PC-3 (cell line): ENCODE results near the gene EFTUD2. TPM values are rescaled to one million over a fixed set of nuclear protein-coding genes. Genes with fewer than 3 reads are reported as not detected.

Source experiments
- ATAC-seq: fragments of 200-7000 bp; cut with Tn5 transposase; 2 replicates; pipeline ENCODE4 v1.9.1; 2020; ENCODE audit warnings: mild to moderate bottlenecking, moderate library complexity
- BruUV-seq: library from RNA; stranded (reverse); fragments of 400-500 nt; replicated peaks from 2 replicates; lab custom pipeline; 2021; lab: Mats Ljungman, UMichigan
- CTCF ChIA-PET: fragments of 300-600 bp; sonication (Branson Sonifier 250); formaldehyde crosslinking; loops from one replicate; lab custom pipeline; 2022; ENCODE audit warnings: antibody characterized with exemption; lab: Charles Lee
- POLR2A ChIA-PET: fragments of 300-600 bp; sonication (Branson Sonifier 250); formaldehyde crosslinking; loops from one replicate; lab custom pipeline; 2022; ENCODE audit warnings: antibody characterized with exemption; ENCODE audit not compliant: unreplicated experiment; lab: Charles Lee
- DNase-seq: peaks from one replicate; pipeline ENCODE4 v3.0.0-alpha.2; 2015
- H2AFZ ChIP-seq: fragments of 300-600 bp; sonication (generic); 2 replicates; pipeline ENCODE4 v1.6.0; 2016; ENCODE audit warnings: antibody characterized with exemption, low read length
- H3F3A ChIP-seq: fragments of 300-600 bp; sonication (generic); one replicate; pipeline ENCODE4 v1.6.0; 2017; ENCODE audit warnings: antibody characterized with exemption, low read length, control low read depth, mild to moderate bottlenecking; ENCODE audit not compliant: unreplicated experiment
- H3K27ac ChIP-seq: fragments of 300-600 bp; sonication (generic); 2 replicates; pipeline ENCODE4 v1.5.1; 2016; ENCODE audit warnings: mild to moderate bottlenecking, low read length
- H3K27me3 ChIP-seq: fragments of 300-600 bp; sonication (generic); 2 replicates; pipeline ENCODE4 v1.6.1; 2016; ENCODE audit warnings: low read length, mixed read lengths
- H3K36me3 ChIP-seq: fragments of 300-600 bp; sonication (generic); 2 replicates; pipeline ENCODE4 v1.6.1; 2016; ENCODE audit warnings: low read depth, mixed run types, low read length, mixed read lengths
- H3K4me1 ChIP-seq: fragments of 300-600 bp; sonication (generic); 2 replicates; pipeline ENCODE4 v1.5.1; 2016; ENCODE audit warnings: low read length; ENCODE audit not compliant: insufficient read depth
- H3K4me2 ChIP-seq: fragments of 300-600 bp; sonication (generic); 2 replicates; pipeline ENCODE4 v1.6.0; 2016; ENCODE audit warnings: low read length
- H3K4me3 ChIP-seq: fragments of 300-600 bp; sonication (generic); 2 replicates; pipeline ENCODE4 v1.5.1; 2016; ENCODE audit warnings: mild to moderate bottlenecking, low read length, mixed read lengths
- H3K79me2 ChIP-seq: fragments of 300-600 bp; sonication (generic); 2 replicates; pipeline ENCODE4 v1.6.1; 2017; ENCODE audit warnings: low read length, mixed read lengths
- H3K9ac ChIP-seq: fragments of 300-600 bp; sonication (generic); 2 replicates; pipeline ENCODE4 v1.6.0; 2016; ENCODE audit warnings: mild to moderate bottlenecking, low read length
- H3K9me2 ChIP-seq: fragments of 300-600 bp; sonication (generic); replicated peaks from 2 replicates; pipeline ENCODE4 v1.6.1; 2016; ENCODE audit warnings: mixed run types, low read length, mixed read lengths
- H3K9me3 ChIP-seq: fragments of 300-600 bp; sonication (generic); 2 replicates; pipeline ENCODE4 v1.6.1; 2016; ENCODE audit warnings: low read length, mixed read lengths
- H4K20me1 ChIP-seq: fragments of 300-600 bp; sonication (generic); 2 replicates; pipeline ENCODE4 v1.6.1; 2016; ENCODE audit warnings: low read length, mixed read lengths
- EZH2 ChIP-seq: fragments of 300-600 bp; sonication (generic); IDR thresholded peaks from one replicate; pipeline ENCODE4 v1.6.1; 2017; ENCODE audit warnings: antibody characterized with exemption, mild to moderate bottlenecking, low read length; ENCODE audit not compliant: unreplicated experiment
- EZH2phosphoT487 ChIP-seq: fragments of 300-600 bp; sonication (generic); IDR thresholded peaks from 2 replicates; pipeline ENCODE4 v1.6.1; 2018; ENCODE audit warnings: mild to moderate bottlenecking, antibody characterized with exemption, low read length, borderline replicate concordance
- intact Hi-C: fragments of 100-400 bp; cut with micrococcal nuclease; formaldehyde crosslinking; loops from 2 replicates; pipeline ENCODE4 v1.9.0; 2023
- total RNA-seq: library from RNA; depleted of rRNA; stranded (reverse); fragments of >200 nt; gene quantifications from 2 replicates; pipeline ENCODE4 v1.2.3, GENCODE V29; 2014
- TF ChIP-seq, protein P1 (sequence below): fragments of 300-600 bp; sonication (generic); conservative IDR thresholded peaks from 2 replicates; pipeline ENCODE4 v1.5.1; 2017; ENCODE audit warnings: antibody characterized with exemption, low read depth, mild to moderate bottlenecking, low read length

Gene EFTUD2
- total RNA-seq, 1 experiment from 2014 or later: 227 TPM

DNA sequence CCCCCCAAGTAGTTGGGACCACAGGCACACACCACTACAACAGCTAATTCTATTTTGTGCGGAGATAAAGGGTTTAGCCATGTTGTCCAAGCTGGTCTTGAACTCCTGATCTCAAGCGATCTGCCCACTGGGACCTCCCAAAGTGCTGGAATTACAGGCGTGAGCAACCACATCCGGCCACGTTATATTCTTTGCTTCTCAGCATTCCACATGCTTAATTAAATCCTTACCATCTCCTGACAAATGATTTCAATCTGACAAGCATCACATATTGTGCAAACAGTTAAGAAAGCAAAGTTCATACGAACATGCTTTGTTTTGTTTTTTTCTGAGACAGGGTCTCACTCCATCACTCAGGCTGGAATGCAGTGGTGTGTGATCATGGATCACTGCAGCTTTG, 33.3 kb downstream of the EFTUD2 start:
- no TSS peak for BruUV-seq
- no peaks in the 10 kb centered on the region for H3K4me1 ChIP-seq
- ATAC-seq (no peak), DNase-seq (no peak)
- POLR2A ChIA-PET: no interaction called here
- H3K27me3 ChIP-seq: no peaks in the 10 kb centered on the region
- H3K9me3 ChIP-seq: no peaks in the 10 kb centered on the region
- H3K9ac ChIP-seq: no peak overlapping the region
- intact Hi-C loops: loop anchor here (1.0 to 5.0 kb wide), 3 partner anchors 39 to 91 kb away; no protein-coding TSS in a partner anchor
- H3K4me3 ChIP-seq: no peak overlapping the region
- no peaks in the 10 kb centered on the region for H3F3A ChIP-seq
- TF ChIP-seq, protein P1, sequence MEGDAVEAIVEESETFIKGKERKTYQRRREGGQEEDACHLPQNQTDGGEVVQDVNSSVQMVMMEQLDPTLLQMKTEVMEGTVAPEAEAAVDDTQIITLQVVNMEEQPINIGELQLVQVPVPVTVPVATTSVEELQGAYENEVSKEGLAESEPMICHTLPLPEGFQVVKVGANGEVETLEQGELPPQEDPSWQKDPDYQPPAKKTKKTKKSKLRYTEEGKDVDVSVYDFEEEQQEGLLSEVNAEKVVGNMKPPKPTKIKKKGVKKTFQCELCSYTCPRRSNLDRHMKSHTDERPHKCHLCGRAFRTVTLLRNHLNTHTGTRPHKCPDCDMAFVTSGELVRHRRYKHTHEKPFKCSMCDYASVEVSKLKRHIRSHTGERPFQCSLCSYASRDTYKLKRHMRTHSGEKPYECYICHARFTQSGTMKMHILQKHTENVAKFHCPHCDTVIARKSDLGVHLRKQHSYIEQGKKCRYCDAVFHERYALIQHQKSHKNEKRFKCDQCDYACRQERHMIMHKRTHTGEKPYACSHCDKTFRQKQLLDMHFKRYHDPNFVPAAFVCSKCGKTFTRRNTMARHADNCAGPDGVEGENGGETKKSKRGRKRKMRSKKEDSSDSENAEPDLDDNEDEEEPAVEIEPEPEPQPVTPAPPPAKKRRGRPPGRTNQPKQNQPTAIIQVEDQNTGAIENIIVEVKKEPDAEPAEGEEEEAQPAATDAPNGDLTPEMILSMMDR: no peak
- no peak for TF ChIP-seq EZH2
- TF ChIP-seq EZH2phosphoT487: no peak
- no peaks in the 10 kb centered on the region for H4K20me1 ChIP-seq
- no peaks in the 10 kb centered on the region for H3K9me2 ChIP-seq
- CTCF ChIA-PET: interaction anchor here (1.4 to 1.7 kb wide), 2 partner anchors 86 to 90 kb away, joined by 4 read pairs; no protein-coding TSS in a partner anchor
- no peak overlapping the region for H2AFZ ChIP-seq
- H3K36me3 ChIP-seq: peaks cover 77% of the 10 kb centered on the region
- H3K27ac ChIP-seq: no peak overlapping the region
- H3K4me2 ChIP-seq: no peak overlapping the region
- H3K79me2 ChIP-seq: no peaks in the 10 kb centered on the region

DNA sequence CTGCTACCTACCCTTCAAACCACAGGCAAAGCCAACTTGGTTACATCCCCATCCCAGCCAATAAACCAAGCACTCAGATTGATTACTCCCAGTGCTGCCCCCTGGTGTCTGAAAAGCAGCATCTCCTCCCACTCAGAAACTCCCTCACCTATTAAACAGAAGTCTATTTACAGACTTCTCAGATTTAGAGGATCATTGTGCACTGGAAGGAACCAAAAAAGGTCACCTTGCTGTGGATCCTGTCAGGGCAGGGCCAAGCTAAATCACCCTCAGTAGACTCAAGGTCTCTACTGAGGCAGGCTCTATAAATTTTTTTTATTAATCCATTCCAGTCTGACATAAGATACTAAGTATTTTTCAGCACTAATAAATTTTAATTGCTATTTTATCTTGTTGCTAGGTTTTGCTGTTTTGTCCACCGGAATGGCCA, 34.0 kb downstream of the EFTUD2 start:
- Histone ChIP-seq H3K79me2 (no peaks in the 10 kb centered on the region), H3K4me1 (no peaks in the 10 kb centered on the region), H3K4me3 (no peak overlapping the region), H4K20me1 (no peaks in the 10 kb centered on the region), H3K27me3 (no peaks in the 10 kb centered on the region), H3K27ac (no peak overlapping the region), H3K4me2 (no peak overlapping the region), H3K36me3 (peaks cover 80% of the 10 kb centered on the region), H3K9me3 (no peaks in the 10 kb centered on the region), H3K9me2 (no peaks in the 10 kb centered on the region), H2AFZ (no peak overlapping the region), H3F3A (no peaks in the 10 kb centered on the region), H3K9ac (no peak overlapping the region)
- POLR2A ChIA-PET: no interaction called here
- DNase-seq (peak; percentile 93), ATAC-seq (peak; percentile 88)
- no peak for TF ChIP-seq EZH2
- TF ChIP-seq, protein P1: peak; percentile 97
- intact Hi-C loops: loop anchor here (1.0 to 5.0 kb wide), 3 partner anchors 38 to 90 kb away; no protein-coding TSS in a partner anchor
- BruUV-seq: no TSS peak
- CTCF ChIA-PET: interaction anchor here (1.4 to 1.7 kb wide), 2 partner anchors 86 to 89 kb away, joined by 4 read pairs; no protein-coding TSS in a partner anchor

- no peak overlapping the region for H3K9ac ChIP-seq
- H3K4me1 ChIP-seq: no peaks in the 10 kb centered on the region
- ChIA-PET POLR2A (no interaction called here), CTCF (interaction anchor here (1.4 kb wide), 1 partner anchor 85 kb away, joined by 4 read pairs; no protein-coding TSS in a partner anchor)
- H3K36me3 ChIP-seq: peaks cover 80% of the 10 kb centered on the region
- H3K4me2 ChIP-seq: no peak overlapping the region
- H4K20me1 ChIP-seq: no peaks in the 10 kb centered on the region
- no TSS peak for BruUV-seq
- no peaks in the 10 kb centered on the region for H3K79me2 ChIP-seq
- H2AFZ ChIP-seq: no peak overlapping the region
- H3K27me3 ChIP-seq: no peaks in the 10 kb centered on the region
- H3K9me2 ChIP-seq: no peaks in the 10 kb centered on the region
- no peak overlapping the region for H3K4me3 ChIP-seq
- no peak for DNase-seq
- H3K27ac ChIP-seq: no peak overlapping the region
- H3F3A ChIP-seq: no peaks in the 10 kb centered on the region
- ATAC-seq: no peak
- no peaks in the 10 kb centered on the region for H3K9me3 ChIP-seq
- no peak for TF ChIP-seq EZH2phosphoT487
- TF ChIP-seq EZH2: no peak
- TF ChIP-seq, protein P1: no peak
- intact Hi-C loops: loop anchor here (1.0 to 5.0 kb wide), 3 partner anchors 38 to 90 kb away; no protein-coding TSS in a partner anchor
Measured at GRCh38 chr17:44864831-44865230, 34.4 kb downstream of the EFTUD2 start.
